ENCODE data around the gene SBF1. TPM values are rescaled to one million over a fixed set of nuclear protein-coding genes. Genes with fewer than 3 reads are reported as not detected.
A peak's percentile ranks its signal among the peaks of the same experiment; 100 is the strongest.

SBF1 gene
- total RNA-seq, 2 experiments from 2014 or later, result 192 to 207 TPM

GRCh38 chr22:50516891-50517290 lies 42.1 kb upstream of the SBF1 start:
- Mint-ChIP-seq H3K27ac (no peak overlapping the region), H3K4me1 (peaks cover 23% of the 10 kb centered on the region), H3K27me3 (no peaks in the 10 kb centered on the region), H3K9me3 (ENCODE audit: low read depth) (no peaks in the 10 kb centered on the region), H3K36me3 (peaks cover 39% of the 10 kb centered on the region), H3K4me3 (no peak overlapping the region)
- ATAC-seq (no peak), DNase-seq (no peak)
- CTCF ChIA-PET, result interaction anchor here (3.7 kb wide), 1 partner anchor 8 kb away, joined by 22 read pairs; the partner anchor contains the start of gene SCO2

GRCh38 chr22:50516068-50516467 lies 41.2 kb upstream of the SBF1 start:
- peaks cover 38% of the 10 kb centered on the region for H3K36me3 Mint-ChIP-seq
- DNase-seq (no peak), ATAC-seq (no peak)
- H3K4me1 Mint-ChIP-seq, result peaks cover 26% of the 10 kb centered on the region
- CTCF ChIA-PET, result interaction anchor here (0.6 to 3.7 kb wide), 2 partner anchors 9 to 47 kb away, joined by 3 to 22 read pairs; partner anchors contain the start of gene SCO2
- H3K27me3 Mint-ChIP-seq, result no peaks in the 10 kb centered on the region
- H3K9me3 Mint-ChIP-seq (ENCODE audit: low read depth), result no peaks in the 10 kb centered on the region
- no peak overlapping the region for H3K4me3 Mint-ChIP-seq
- no peak overlapping the region for H3K27ac Mint-ChIP-seq

GRCh38 chr22:50513175-50513574 lies 38.3 kb upstream of the SBF1 start:
- H3K27ac Mint-ChIP-seq, result no peak overlapping the region
- no peaks in the 10 kb centered on the region for H3K9me3 Mint-ChIP-seq (ENCODE audit: low read depth)
- peaks cover 42% of the 10 kb centered on the region for H3K4me1 Mint-ChIP-seq
- H3K36me3 Mint-ChIP-seq, result peaks cover 22% of the 10 kb centered on the region
- ATAC-seq, result no peak
- H3K27me3 Mint-ChIP-seq, result no peaks in the 10 kb centered on the region
- H3K4me3 Mint-ChIP-seq, result no peak overlapping the region
- no peak for DNase-seq
- CTCF ChIA-PET, result interaction anchor here (0.6 to 5.8 kb wide), 3 partner anchors 11 to 180 kb away, joined by 3 to 79 read pairs (median 22); partner anchors contain the start of gene SCO2

- Mint-ChIP-seq H3K36me3 (peaks cover 6% of the 10 kb centered on the region), H3K27ac (peak overlapping the region; percentile 93), H3K4me3 (peak overlapping the region; percentile 89), H3K9me3 (ENCODE audit: low read depth) (no peaks in the 10 kb centered on the region), H3K27me3 (no peaks in the 10 kb centered on the region), H3K4me1 (peaks cover 40% of the 10 kb centered on the region)
- CTCF ChIA-PET, result interaction anchor here (1.0 to 5.8 kb wide), 10 partner anchors 12 to 233 kb away, joined by 3 to 79 read pairs (median 6); partner anchors contain the start of genes ARSA, SCO2 and SYCE3
- DNase-seq (no peak), ATAC-seq (no peak)
These were observed 34.1 kb upstream of the SBF1 start for GRCh38 chr22:50508897-50509296.

GRCh38 chr22:50507991-50508884 lies 33.4 kb upstream of the SBF1 start, which contains the start of gene NCAPH2:
Gene NCAPH2 (plus strand): TSS chr22:50508224. CDS start chr22:50508338, 114 bp downstream.
- Mint-ChIP-seq H3K4me3 (peak within 1 kb of the TSS; percentile 98), H3K27ac (peak within 1 kb of the TSS; percentile 93), H3K4me1 (peaks cover 37% of the 10 kb centered on the region), H3K9me3 (ENCODE audit: low read depth) (no peaks in the 10 kb centered on the region), H3K27me3 (no peaks in the 10 kb centered on the region), H3K36me3 (peaks cover 4% of the 10 kb centered on the region)
- CTCF ChIA-PET, result interaction anchor here (0.6 to 5.8 kb wide), 19 partner anchors 11 to 396 kb away, joined by 3 to 79 read pairs (median 4); partner anchors contain the start of genes ARSA, SCO2 and SYCE3
- DNase-seq (peak; percentile 98), ATAC-seq (peak; percentile 74)

- CTCF ChIA-PET, result interaction anchor here (0.6 to 5.8 kb wide), 17 partner anchors 10 to 395 kb away, joined by 3 to 79 read pairs (median 4); partner anchors contain the start of genes ARSA, SCO2 and SYCE3
- peak within 1 kb of the TSS; percentile 98 for H3K4me3 Mint-ChIP-seq
- ATAC-seq (peak; percentile 83), DNase-seq (peak; percentile 95)
- no peaks in the 10 kb centered on the region for H3K9me3 Mint-ChIP-seq (ENCODE audit: low read depth)
- H3K36me3 Mint-ChIP-seq, result peaks cover 4% of the 10 kb centered on the region
- peak within 1 kb of the TSS; percentile 93 for H3K27ac Mint-ChIP-seq
- H3K27me3 Mint-ChIP-seq, result no peaks in the 10 kb centered on the region
- peaks cover 32% of the 10 kb centered on the region for H3K4me1 Mint-ChIP-seq
These were observed 32.7 kb upstream of the SBF1 start, which contains the start of gene LMF2 for GRCh38 chr22:50507421-50507990. Gene LMF2 (minus strand): TSS chr22:50507702. CDS start chr22:50507675, 27 bp downstream.

GRCh38 chr22:50506611-50507420 lies 32.0 kb upstream of the SBF1 start:
- H3K4me3 Mint-ChIP-seq, result peak overlapping the region; percentile 98
- ATAC-seq, result no peak
- H3K4me1 Mint-ChIP-seq, result peaks cover 26% of the 10 kb centered on the region
- CTCF ChIA-PET, result interaction anchor here (1.0 to 4.1 kb wide), 8 partner anchors 10 to 394 kb away, joined by 3 to 38 read pairs (median 7); partner anchors contain the start of gene SYCE3
- no peaks in the 10 kb centered on the region for H3K27me3 Mint-ChIP-seq
- peak overlapping the region; percentile 88 for H3K27ac Mint-ChIP-seq
- no peaks in the 10 kb centered on the region for H3K36me3 Mint-ChIP-seq
- DNase-seq, result peak; percentile 60
- H3K9me3 Mint-ChIP-seq (ENCODE audit: low read depth), result no peaks in the 10 kb centered on the region

DNA sequence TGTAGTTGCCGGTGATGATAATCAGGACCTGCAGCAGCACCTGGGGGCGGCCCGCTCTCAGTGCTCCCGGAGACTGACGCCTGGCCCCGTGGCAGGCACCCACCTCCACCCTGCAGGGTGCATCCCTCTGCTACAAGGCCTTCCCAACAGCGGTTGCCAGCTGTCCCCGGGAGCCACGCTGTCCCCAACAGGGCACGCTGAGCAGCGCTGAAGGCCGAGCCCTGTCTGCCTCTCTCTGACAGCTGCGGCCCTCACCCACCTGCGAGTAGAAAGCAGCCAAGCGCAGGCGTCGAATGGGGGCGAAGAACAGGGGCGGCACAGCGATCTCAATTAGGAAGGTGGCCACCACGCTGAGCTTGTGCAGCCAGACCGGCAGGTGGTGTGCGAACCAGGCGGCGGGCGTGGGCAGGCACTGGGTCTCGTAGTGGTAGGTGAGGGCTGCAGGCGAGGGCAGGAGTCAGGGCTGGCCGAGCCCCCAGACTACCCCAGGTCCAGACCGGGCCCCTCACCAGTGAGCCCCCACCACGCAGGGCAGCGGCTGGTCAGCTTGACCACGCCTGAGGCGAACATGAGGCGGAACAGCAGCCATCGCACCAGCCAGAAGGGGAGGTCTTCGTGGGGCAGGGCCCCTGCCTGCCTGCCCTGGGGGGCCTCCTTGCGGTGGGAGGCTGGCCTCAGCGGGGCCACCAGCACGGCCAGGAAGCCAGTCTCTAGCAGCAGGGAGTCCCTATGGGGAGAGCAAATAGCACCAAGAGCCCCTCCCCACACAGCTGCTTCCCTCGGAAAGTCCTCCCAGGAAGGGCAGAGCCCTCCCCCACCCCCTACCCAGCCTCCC lies 31.2 kb upstream of the SBF1 start:
- Mint-ChIP-seq H3K9me3 (ENCODE audit: low read depth) (no peaks in the 10 kb centered on the region), H3K27me3 (no peaks in the 10 kb centered on the region), H3K36me3 (no peaks in the 10 kb centered on the region), H3K27ac (no peak overlapping the region), H3K4me1 (peaks cover 24% of the 10 kb centered on the region), H3K4me3 (peak overlapping the region; percentile 98)
- ATAC-seq, result no peak
- DNase-seq, result peak; percentile 45
- CTCF ChIA-PET, result interaction anchor here (3.1 to 4.1 kb wide), 2 partner anchors 9 to 115 kb away, joined by 21 to 38 read pairs; no protein-coding TSS in a partner anchor

- DNase-seq (no peak), ATAC-seq (no peak)
- Mint-ChIP-seq H3K9me3 (ENCODE audit: low read depth) (no peaks in the 10 kb centered on the region), H3K36me3 (no peaks in the 10 kb centered on the region), H3K27me3 (no peaks in the 10 kb centered on the region), H3K4me1 (peaks cover 22% of the 10 kb centered on the region), H3K27ac (no peak overlapping the region), H3K4me3 (no peak overlapping the region)
- CTCF ChIA-PET, result interaction anchor here (1.0 kb wide), 1 partner anchor 20 kb away, joined by 3 read pairs; the partner anchor contains the start of gene SCO2
These were observed 30.5 kb upstream of the SBF1 start for GRCh38 chr22:50505276-50505775.

- no peak for DNase-seq
These were observed 29.8 kb upstream of the SBF1 start for GRCh38 chr22:50504369-50505211.

More at GRCh38 chr22:50504369-50505211, 29.8 kb upstream of the SBF1 start:
- H3K4me1 Mint-ChIP-seq, result peaks cover 17% of the 10 kb centered on the region
- H3K9me3 Mint-ChIP-seq (ENCODE audit: low read depth), result no peaks in the 10 kb centered on the region
- no peaks in the 10 kb centered on the region for H3K36me3 Mint-ChIP-seq
- H3K27me3 Mint-ChIP-seq, result no peaks in the 10 kb centered on the region
- CTCF ChIA-PET, result interaction anchor here (1.0 kb wide), 1 partner anchor 21 kb away, joined by 3 read pairs; the partner anchor contains the start of gene SCO2
- H3K4me3 Mint-ChIP-seq, result no peak overlapping the region
- ATAC-seq, result no peak
- no peak overlapping the region for H3K27ac Mint-ChIP-seq
